Gastrocnemius medialis (tissue), 4 donors: ENCODE measurements around the gene RAD51B.

ENCODE experiments used
- POLR2A ChIP-seq, 2 donors: fragments of 450-650 bp; IDR thresholded peaks; one replicate each; pipeline ENCODE4 v1.6.1; 2017; ENCODE audit warnings: antibody characterized with exemption in 2 of 2, mild to moderate bottlenecking in 2 of 2, moderate library complexity in 2 of 2
- TF ChIP-seq, protein P1 (sequence below), 5 experiments: fragments of 450-650 bp in 3 of 5; fragments of 200-600 bp in 2 of 5; sonication (generic) in 2 of 5; IDR thresholded peaks in 4 of 5; conservative IDR thresholded peaks in 1 of 5; 1 replicate in 4 of 5; 2 replicates in 1 of 5; pipeline ENCODE4 v1.5.1; 2016 to 2019; ENCODE audit warnings: antibody characterized with exemption in 5 of 5, mild to moderate bottlenecking in 3 of 5, moderate library complexity in 3 of 5

DNA sequence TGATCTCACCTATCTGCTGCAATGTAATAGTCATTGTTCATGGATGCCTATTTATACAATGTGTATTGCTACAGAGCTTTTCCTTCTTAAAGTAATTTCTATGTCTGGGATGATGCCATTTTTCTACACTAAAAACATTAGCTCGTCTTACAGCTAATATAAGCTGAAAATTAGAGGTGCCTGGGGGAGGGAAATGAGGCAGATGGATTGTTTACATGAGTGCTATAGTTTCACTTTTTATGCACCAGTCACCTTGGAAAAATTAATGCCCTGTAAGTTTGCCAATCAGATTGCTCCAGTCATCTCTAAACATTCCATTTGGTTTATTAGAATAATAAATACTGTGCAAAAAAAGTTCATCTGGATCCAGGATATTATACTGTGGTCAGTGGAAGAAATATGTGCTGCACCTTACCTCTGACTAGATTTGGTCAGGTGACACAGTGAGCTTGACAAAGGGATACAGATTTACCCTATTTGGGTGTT, 436.2 kb downstream of the RAD51B start:
- TF ChIP-seq, protein P1, sequence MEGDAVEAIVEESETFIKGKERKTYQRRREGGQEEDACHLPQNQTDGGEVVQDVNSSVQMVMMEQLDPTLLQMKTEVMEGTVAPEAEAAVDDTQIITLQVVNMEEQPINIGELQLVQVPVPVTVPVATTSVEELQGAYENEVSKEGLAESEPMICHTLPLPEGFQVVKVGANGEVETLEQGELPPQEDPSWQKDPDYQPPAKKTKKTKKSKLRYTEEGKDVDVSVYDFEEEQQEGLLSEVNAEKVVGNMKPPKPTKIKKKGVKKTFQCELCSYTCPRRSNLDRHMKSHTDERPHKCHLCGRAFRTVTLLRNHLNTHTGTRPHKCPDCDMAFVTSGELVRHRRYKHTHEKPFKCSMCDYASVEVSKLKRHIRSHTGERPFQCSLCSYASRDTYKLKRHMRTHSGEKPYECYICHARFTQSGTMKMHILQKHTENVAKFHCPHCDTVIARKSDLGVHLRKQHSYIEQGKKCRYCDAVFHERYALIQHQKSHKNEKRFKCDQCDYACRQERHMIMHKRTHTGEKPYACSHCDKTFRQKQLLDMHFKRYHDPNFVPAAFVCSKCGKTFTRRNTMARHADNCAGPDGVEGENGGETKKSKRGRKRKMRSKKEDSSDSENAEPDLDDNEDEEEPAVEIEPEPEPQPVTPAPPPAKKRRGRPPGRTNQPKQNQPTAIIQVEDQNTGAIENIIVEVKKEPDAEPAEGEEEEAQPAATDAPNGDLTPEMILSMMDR (IDR thresholded peaks at IDR 0.05 in 4 of 5, conservative IDR thresholded peaks at IDR 0.05 in 1 of 5) = no peak
- TF ChIP-seq POLR2A (IDR thresholded peaks at IDR 0.05) = no peak
